HCT116 (cell line): ENCODE measurements around the gene SLC13A4. TPM values are rescaled to one million over a fixed set of nuclear protein-coding genes. Genes with fewer than 3 reads are reported as not detected.

Source experiments
- ATAC-seq: fragments of 200-7000 bp; cut with Tn5 transposase; 2 replicates; pipeline ENCODE4 v1.9.1; 2020; ENCODE audit warnings: mild to moderate bottlenecking, moderate library complexity
- BruUV-seq: library from RNA; stranded (reverse); fragments of 400-500 nt; replicated peaks from 2 replicates; lab custom pipeline; 2021; lab: Mats Ljungman, UMichigan
- CTCF ChIA-PET: fragments of 300-600 bp; sonication (Branson Sonifier 250); formaldehyde crosslinking; loops from one replicate; lab custom pipeline; 2021; ENCODE audit warnings: antibody characterized with exemption; lab: Charles Lee
- POLR2A ChIA-PET: fragments of 300-600, 350-600 bp; sonication (Branson Sonifier 250); formaldehyde crosslinking; loops from one replicate; lab custom pipeline; 2021; ENCODE audit warnings: antibody characterized with exemption; lab: Charles Lee
- RAD21 ChIA-PET, 2 experiments: fragments of 300-600 bp; sonication (Branson Sonifier 250); formaldehyde crosslinking; loops; one replicate each; lab custom pipeline; 2023; ENCODE audit warnings: low total read pairs in 2 of 2; ENCODE audit not compliant: uncharacterized antibody in 2 of 2, unreplicated experiment in 2 of 2, low non-redundant PET in 1 of 2; lab: Charles Lee
- DNase-seq: peaks from one replicate; pipeline ENCODE4 v3.0.0-alpha.2; 2010; ENCODE audit warnings: low read depth, low spot score
- H2AFZ ChIP-seq: fragments of 200-600 bp; shearing (Covaris generic), sonication (generic); 2 replicates; pipeline ENCODE4 v1.6.1; 2017; ENCODE audit warnings: low read depth, mixed run types, mixed read lengths, antibody characterized with exemption, low read length; ENCODE audit not compliant: poor library complexity, severe bottlenecking
- H3K27ac ChIP-seq: 2 replicates; pipeline ENCODE4 v1.5.1; 2012; ENCODE audit warnings: low read depth, low read length
- H3K27me3 ChIP-seq: fragments of 200-600 bp; sonication (generic); 2 replicates; pipeline ENCODE4 v1.6.1; 2016; ENCODE audit warnings: mixed run types, low read length, mixed read lengths; ENCODE audit not compliant: insufficient read depth
- H3K36me3 ChIP-seq, 2 experiments: fragments of 200-500 bp in 1 of 2; fragments of 200-600 bp in 1 of 2; sonication (Bioruptor generic) in 1 of 2; sonication (generic) in 1 of 2; 2 replicates each; pipeline versions ENCODE4 v1.5.1 to v1.6.1; 2014 to 2016; ENCODE audit warnings: low read length in 2 of 2, inconsistent platforms in 1 of 2, mixed read lengths in 1 of 2, mixed run types in 1 of 2; ENCODE audit not compliant: insufficient read depth in 2 of 2, control insufficient read depth in 1 of 2
- H3K4me1 ChIP-seq, 2 experiments: fragments of 200-600 bp in 1 of 2; sonication (generic) in 1 of 2; 2 replicates each; pipeline versions ENCODE4 v1.5.1 to v1.6.1; 2012 to 2017; ENCODE audit warnings: low read length in 2 of 2, inconsistent platforms in 1 of 2, mild to moderate bottlenecking in 1 of 2, mixed read lengths in 1 of 2, mixed run types in 1 of 2, moderate library complexity in 1 of 2; ENCODE audit not compliant: insufficient read depth in 2 of 2, control insufficient read depth in 1 of 2
- H3K4me2 ChIP-seq: fragments of 200-600 bp; sonication (generic); 2 replicates; pipeline ENCODE4 v1.6.1; 2017; ENCODE audit warnings: mixed run types, low read length, mixed read lengths
- H3K4me3 ChIP-seq, 2 experiments: fragments of 200-600 bp in 1 of 2; sonication (generic) in 1 of 2; replicated peaks in 1 of 2; 2 replicates each; pipeline ENCODE4 v1.5.1; 2011 to 2016; ENCODE audit warnings: low read length in 2 of 2, control low read depth in 1 of 2, low read depth in 1 of 2, mild to moderate bottlenecking in 1 of 2, mixed read lengths in 1 of 2, mixed run types in 1 of 2
- H3K79me2 ChIP-seq: fragments of 200-600 bp; sonication (generic); 2 replicates; pipeline ENCODE4 v1.6.1; 2017; ENCODE audit warnings: mild to moderate bottlenecking, mixed run types, low read length, moderate library complexity, mixed read lengths; ENCODE audit not compliant: insufficient read depth
- H3K9ac ChIP-seq: fragments of 200-600 bp; sonication (generic); 2 replicates; pipeline ENCODE4 v1.6.1; 2016; ENCODE audit warnings: low read length, mixed read lengths
- H3K9me2 ChIP-seq: fragments of 200-600 bp; sonication (generic), shearing (Covaris generic); 2 replicates; pipeline ENCODE4 v1.6.1; 2017; ENCODE audit warnings: mixed run types, mild to moderate bottlenecking, moderate library complexity; ENCODE audit not compliant: insufficient read depth
- H3K9me3 ChIP-seq, 2 experiments: fragments of 200-500 bp in 1 of 2; fragments of 200-600 bp in 1 of 2; sonication (Bioruptor generic) in 1 of 2; sonication (generic) in 1 of 2; 2 replicates each; pipeline ENCODE4 v1.6.1; 2014 to 2017; ENCODE audit warnings: low read length in 2 of 2, mixed read lengths in 2 of 2, inconsistent platforms in 1 of 2, low read depth in 1 of 2, mild to moderate bottlenecking in 1 of 2, mixed run types in 1 of 2, moderate library complexity in 1 of 2; ENCODE audit not compliant: control insufficient read depth in 1 of 2, insufficient read depth in 1 of 2
- H4K20me1 ChIP-seq: fragments of 200-600 bp; sonication (generic), shearing (Covaris generic); 2 replicates; pipeline ENCODE4 v1.6.1; 2017; ENCODE audit warnings: mixed run types, mild to moderate bottlenecking, moderate library complexity; ENCODE audit not compliant: insufficient read depth
- ATF3 ChIP-seq: IDR thresholded peaks from 2 replicates; pipeline ENCODE4 v1.6.1; 2012
- CBX3 ChIP-seq: IDR thresholded peaks from 2 replicates; pipeline ENCODE4 v1.6.1; 2012; ENCODE audit warnings: low read depth
- CEBPB ChIP-seq: IDR thresholded peaks from 2 replicates; pipeline ENCODE4 v1.6.1; 2012; ENCODE audit warnings: low read depth
- EGR1 ChIP-seq: IDR thresholded peaks from 2 replicates; pipeline ENCODE4 v1.6.1; 2012; ENCODE audit warnings: low read depth
- ELF1 ChIP-seq: IDR thresholded peaks from 2 replicates; pipeline ENCODE4 v1.6.1; 2012; ENCODE audit warnings: low read depth, borderline replicate concordance
- EZH2phosphoT487 ChIP-seq: fragments of 200-600 bp; IDR thresholded peaks from 2 replicates; pipeline ENCODE4 v1.6.1; 2018; ENCODE audit warnings: antibody characterized with exemption, borderline replicate concordance
- FOSL1 ChIP-seq: IDR thresholded peaks from 2 replicates; pipeline ENCODE4 v1.6.1; 2012; ENCODE audit warnings: low read depth
- JUND ChIP-seq: IDR thresholded peaks from 2 replicates; pipeline ENCODE4 v1.6.1; 2012
- MAX ChIP-seq: IDR thresholded peaks from 2 replicates; pipeline ENCODE4 v1.6.1; 2012
- POLR2A ChIP-seq: IDR thresholded peaks from 2 replicates; pipeline ENCODE4 v1.7.0; 2011; ENCODE audit warnings: borderline replicate concordance; ENCODE audit not compliant: insufficient read depth, insufficient read length; ENCODE audit errors: extremely low read depth
- POLR2AphosphoS5 ChIP-seq: IDR thresholded peaks from 2 replicates; pipeline ENCODE4 v1.6.1; 2011; ENCODE audit warnings: mild to moderate bottlenecking, low read depth, low read length, moderate library complexity
- RAD21 ChIP-seq: IDR thresholded peaks from 2 replicates; pipeline ENCODE4 v1.6.1; 2012; ENCODE audit warnings: low read depth, mild to moderate bottlenecking
- SIN3A ChIP-seq: IDR thresholded peaks from 2 replicates; pipeline ENCODE4 v1.6.1; 2012; ENCODE audit warnings: low read depth
- SP1 ChIP-seq: IDR thresholded peaks from 2 replicates; pipeline ENCODE4 v1.6.1; 2012; ENCODE audit warnings: low read depth
- SRF ChIP-seq: IDR thresholded peaks from 2 replicates; pipeline ENCODE4 v1.6.1; 2012; ENCODE audit warnings: low read depth
- TCF7L2 ChIP-seq: IDR thresholded peaks from 2 replicates; pipeline ENCODE4 v1.7.0; 2011; ENCODE audit warnings: borderline replicate concordance, inconsistent platforms; ENCODE audit not compliant: insufficient read depth, insufficient read length; ENCODE audit errors: extremely low read depth
- YY1 ChIP-seq: IDR thresholded peaks from 2 replicates; pipeline ENCODE4 v1.6.1; 2011; ENCODE audit warnings: low read length, low read depth, moderate library complexity, mild to moderate bottlenecking; ENCODE audit not compliant: insufficient replicate concordance; ENCODE audit errors: extremely low read depth
- ZFX ChIP-seq: fragments of 450-650 bp; IDR thresholded peaks from 2 replicates; pipeline ENCODE4 v1.6.1; 2017
- intact Hi-C: fragments of 100-400 bp; cut with micrococcal nuclease; formaldehyde crosslinking; loops from 2 replicates; pipeline ENCODE4 v1.10.0; 2022
- total RNA-seq: library from RNA; stranded (reverse); gene quantifications from one replicate; pipeline ENCODE4 v1.2.1, GENCODE V29; 2021; ENCODE audit not compliant: unreplicated experiment

SLC13A4 gene
- total RNA-seq, 1 experiment from 2014 or later = 0.30 TPM

- Histone ChIP-seq H3K36me3 (no peaks in the 10 kb centered on the region), H3K4me2 (no peak overlapping the region), H4K20me1 (no peaks in the 10 kb centered on the region), H3K4me3 (no peak overlapping the region), H3K27ac (no peak overlapping the region), H2AFZ (no peak overlapping the region), H3K9ac (no peak overlapping the region), H3K27me3 (no peaks in the 10 kb centered on the region), H3K4me1 (peaks cover 25 to 44% of the 10 kb centered on the region in 2 experiments)
- intact Hi-C loops = no loop called here
- no TSS peak for BruUV-seq
- CTCF ChIA-PET = no interaction called here
- RAD21 ChIA-PET = no interaction called here
- TF ChIP-seq POLR2AphosphoS5 = no peak
- no peak for TF ChIP-seq SRF
- TF ChIP-seq ATF3 = no peak
- no peak for TF ChIP-seq YY1
- TF ChIP-seq SIN3A = no peak
- TF ChIP-seq ELF1 = no peak
- no peak for TF ChIP-seq CEBPB
- no peak for TF ChIP-seq MAX
- TF ChIP-seq, all 23 proteins: peak for 0
- no peaks in the 10 kb centered on the region for H3K9me2 ChIP-seq
- no peaks in the 10 kb centered on the region for H3K9me3 ChIP-seq
- H3K79me2 ChIP-seq = no peaks in the 10 kb centered on the region
- ATAC-seq = no peak
- POLR2A ChIA-PET = no interaction called here
- DNase-seq = no peak
Measured at GRCh38 chr7:135747366-135747765, 19.4 kb upstream of the SLC13A4 start.

- DNase-seq (peak; percentile 93), ATAC-seq (peak; percentile 74)
- RAD21 ChIA-PET = no interaction called here
- Histone ChIP-seq H3K36me3 (no peaks in the 10 kb centered on the region), H3K4me3 (peak overlapping the region; percentile 30 to 45), H2AFZ (peak overlapping the region; percentile 75), H3K79me2 (no peaks in the 10 kb centered on the region), H3K9me2 (no peaks in the 10 kb centered on the region), H3K4me1 (peaks cover 25 to 49% of the 10 kb centered on the region in 2 experiments), H3K9ac (peak overlapping the region; percentile 58), H4K20me1 (no peaks in the 10 kb centered on the region), H3K27ac (peak overlapping the region; percentile 62), H3K27me3 (no peaks in the 10 kb centered on the region), H3K9me3 (no peaks in the 10 kb centered on the region), H3K4me2 (peak overlapping the region; percentile 77)
- TSS peak; percentile 87 for BruUV-seq
- intact Hi-C loops = loop anchor here (1.0 to 2.0 kb wide), 2 partner anchors 32 to 83 kb away; partner anchors contain the start of gene STMP1
- POLR2A ChIA-PET = interaction anchor here (1.5 to 2.0 kb wide), 3 partner anchors 18 to 26 kb away, joined by 4 to 7 read pairs (median 5); partner anchors contain the start of gene SLC13A4
- CTCF ChIA-PET = interaction anchor here (1.0 kb wide), 1 partner anchor 9 kb away, joined by 4 read pairs; no protein-coding TSS in a partner anchor
- no peak for TF ChIP-seq CEBPB
- no peak; the same call in 1 of the 2 replicates for TF ChIP-seq ELF1
- TF ChIP-seq ZFX = no peak
- TF ChIP-seq MAX = no peak
- TF ChIP-seq ATF3 = no peak
- peak; percentile 51 for TF ChIP-seq YY1
- TF ChIP-seq SP1 = peak; percentile 86
- TF ChIP-seq RAD21 = no peak
- TF ChIP-seq POLR2AphosphoS5 = peak; percentile 84
- TF ChIP-seq FOSL1 = peak; percentile 88
- no peak for TF ChIP-seq EGR1
- 0 out of 2 replicates have a peak, but pooled peaks have one; percentile 7 for TF ChIP-seq SIN3A
- no peak for TF ChIP-seq POLR2A
- peak; percentile 48; the same call in 1 of the 2 replicates for TF ChIP-seq CBX3
- TF ChIP-seq JUND = peak; percentile 84
- TF ChIP-seq TCF7L2 = no peak
- TF ChIP-seq SRF = peak; percentile 29; the same call in 1 of the 2 replicates
- TF ChIP-seq EZH2phosphoT487 = no peak
Measured at GRCh38 chr7:135745703-135746312, 17.8 kb upstream of the SLC13A4 start.
